ENCODE data around the gene CUL5.
"Not testable (repeated sequence)": the region's sequence is repeated elsewhere in the genome, so short reads cannot be mapped to it uniquely, and the experiment has no call there.

CUL5 gene

DNA sequence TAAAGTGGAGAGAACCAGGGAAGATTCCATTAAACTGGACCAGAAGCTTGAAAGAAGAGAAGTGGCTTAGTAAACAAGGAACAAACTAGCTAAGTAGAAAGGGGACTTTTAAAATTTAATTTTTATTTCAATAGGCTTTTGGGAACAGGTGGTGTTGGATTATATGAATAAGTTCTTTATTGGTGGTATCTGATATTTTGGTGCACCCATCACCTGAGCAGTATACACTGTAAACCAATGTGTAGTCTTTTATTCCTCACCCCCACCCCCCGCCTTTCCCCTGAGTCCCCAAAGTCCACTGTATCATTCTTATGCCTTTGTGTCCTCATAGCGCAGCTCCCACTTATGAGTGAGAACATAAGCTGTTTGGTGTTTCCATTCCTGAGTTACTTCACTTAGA is 120.1 kb downstream of the CUL5 start:
- Histone ChIP-seq H3K27me3 (ENCODE audit: control insufficient read depth in 2 of 2, insufficient read depth in 2 of 2, low read length in 2 of 2) (no peaks in the 10 kb centered on the region), H3K4me3 (ENCODE audit: low read length in 2 of 2) (no peak overlapping the region), H3K27ac (ENCODE audit: low read depth in 2 of 2, low read length in 2 of 2) (no peak overlapping the region), H3K4me1 (ENCODE audit: control insufficient read depth in 2 of 2, insufficient read depth in 2 of 2, low read length in 2 of 2) (peaks cover 4 to 9% of the 10 kb centered on the region in 2 donors), H3K9ac (ENCODE audit: low read depth in 1 of 2, low read length in 2 of 2) (no peak overlapping the region), H3K9me3 (ENCODE audit: control insufficient read depth in 2 of 2, low read length in 2 of 2) (no peaks in the 10 kb centered on the region), H3K36me3 (ENCODE audit: control insufficient read depth in 2 of 2, insufficient read depth in 2 of 2, low read length in 2 of 2) (peaks cover 3 to 10% of the 10 kb centered on the region in 2 donors)

DNA sequence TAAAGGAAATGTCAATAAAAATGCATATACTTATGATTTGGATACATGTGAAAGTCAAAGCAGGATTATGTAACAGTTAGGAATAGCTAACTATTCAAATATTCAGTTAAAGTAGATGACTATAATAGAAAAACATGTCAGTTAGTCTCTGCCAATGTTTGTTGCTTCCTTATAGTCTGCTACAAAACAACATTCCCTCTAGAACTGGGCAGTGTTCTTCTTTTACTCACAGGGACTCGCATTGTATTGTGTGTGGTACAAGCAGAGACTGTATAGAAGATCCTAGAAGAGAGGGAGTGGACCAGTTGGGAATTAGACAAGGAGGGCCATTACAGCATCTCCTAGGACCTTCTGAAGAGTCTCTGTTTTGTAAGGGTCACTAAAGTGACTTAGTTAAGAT is 123.3 kb downstream of the CUL5 start:
- Histone ChIP-seq H3K9me3 (ENCODE audit: control insufficient read depth in 2 of 2, low read length in 2 of 2) (no peaks in the 10 kb centered on the region), H3K27ac (ENCODE audit: low read depth in 2 of 2, low read length in 2 of 2) (no peak overlapping the region), H3K36me3 (ENCODE audit: control insufficient read depth in 2 of 2, insufficient read depth in 2 of 2, low read length in 2 of 2) (peaks cover 12 to 17% of the 10 kb centered on the region in 2 donors), H3K4me1 (ENCODE audit: control insufficient read depth in 2 of 2, insufficient read depth in 2 of 2, low read length in 2 of 2) (no peaks in the 10 kb centered on the region), H3K4me3 (ENCODE audit: low read length in 2 of 2) (no peak overlapping the region), H3K9ac (ENCODE audit: low read depth in 1 of 2, low read length in 2 of 2) (no peak overlapping the region), H3K27me3 (ENCODE audit: control insufficient read depth in 2 of 2, insufficient read depth in 2 of 2, low read length in 2 of 2) (no peaks in the 10 kb centered on the region)

- H3K4me3 ChIP-seq (ENCODE audit: low read length in 2 of 2); H3K4me1 ChIP-seq (ENCODE audit: control insufficient read depth in 2 of 2, insufficient read depth in 2 of 2, low read length in 2 of 2); H3K27me3 ChIP-seq (ENCODE audit: control insufficient read depth in 2 of 2, insufficient read depth in 2 of 2, low read length in 2 of 2); H3K27ac ChIP-seq (ENCODE audit: low read depth in 2 of 2, low read length in 2 of 2); H3K9ac ChIP-seq (ENCODE audit: low read depth in 1 of 2, low read length in 2 of 2); H3K9me3 ChIP-seq (ENCODE audit: control insufficient read depth in 2 of 2, low read length in 2 of 2): not testable (repeated sequence)
- peaks cover 12 to 22% of the 10 kb centered on the region in 2 donors for H3K36me3 ChIP-seq (ENCODE audit: control insufficient read depth in 2 of 2, insufficient read depth in 2 of 2, low read length in 2 of 2)
Measured at GRCh38 chr11:108132993-108133538, 124.4 kb downstream of the CUL5 start.

- Histone ChIP-seq H3K4me3 (ENCODE audit: low read length in 2 of 2) (no peak overlapping the region), H3K27ac (ENCODE audit: low read depth in 2 of 2, low read length in 2 of 2) (no peak overlapping the region), H3K36me3 (ENCODE audit: control insufficient read depth in 2 of 2, insufficient read depth in 2 of 2, low read length in 2 of 2) (peaks cover 24 to 32% of the 10 kb centered on the region in 2 donors), H3K4me1 (ENCODE audit: control insufficient read depth in 2 of 2, insufficient read depth in 2 of 2, low read length in 2 of 2) (no peaks in the 10 kb centered on the region), H3K9ac (ENCODE audit: low read depth in 1 of 2, low read length in 2 of 2) (no peak overlapping the region), H3K27me3 (ENCODE audit: control insufficient read depth in 2 of 2, insufficient read depth in 2 of 2, low read length in 2 of 2) (no peaks in the 10 kb centered on the region), H3K9me3 (ENCODE audit: control insufficient read depth in 2 of 2, low read length in 2 of 2) (no peaks in the 10 kb centered on the region)
Measured at GRCh38 chr11:108135845-108136544, 127.3 kb downstream of the CUL5 start.

DNA sequence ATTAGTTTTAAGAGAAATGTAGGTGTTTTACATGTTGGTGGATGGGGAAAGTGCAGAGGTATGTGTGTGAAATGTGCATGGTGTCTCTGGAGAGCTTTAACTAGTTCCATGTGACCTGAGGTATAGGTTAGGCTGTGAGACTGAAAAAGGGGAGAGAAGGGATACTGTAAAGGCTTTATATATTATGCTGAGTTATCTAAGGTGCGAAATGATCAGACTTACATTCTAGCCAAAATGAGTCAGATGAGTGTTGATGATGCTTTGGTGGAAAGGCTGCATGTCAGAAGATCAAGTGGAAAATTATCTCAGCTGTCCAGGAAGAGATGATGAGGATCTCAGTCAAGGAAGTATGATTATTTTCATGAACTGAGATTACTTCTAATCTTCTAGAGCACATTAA is 128.5 kb downstream of the CUL5 start:
- Histone ChIP-seq H3K27me3 (ENCODE audit: control insufficient read depth in 2 of 2, insufficient read depth in 2 of 2, low read length in 2 of 2) (no peaks in the 10 kb centered on the region), H3K9me3 (ENCODE audit: control insufficient read depth in 2 of 2, low read length in 2 of 2) (no peaks in the 10 kb centered on the region), H3K9ac (ENCODE audit: low read depth in 1 of 2, low read length in 2 of 2) (no peak overlapping the region), H3K27ac (ENCODE audit: low read depth in 2 of 2, low read length in 2 of 2) (no peak overlapping the region), H3K4me1 (ENCODE audit: control insufficient read depth in 2 of 2, insufficient read depth in 2 of 2, low read length in 2 of 2) (no peaks in the 10 kb centered on the region), H3K4me3 (ENCODE audit: low read length in 2 of 2) (no peak overlapping the region), H3K36me3 (ENCODE audit: control insufficient read depth in 2 of 2, insufficient read depth in 2 of 2, low read length in 2 of 2) (peaks cover 29 to 34% of the 10 kb centered on the region in 2 donors)

DNA sequence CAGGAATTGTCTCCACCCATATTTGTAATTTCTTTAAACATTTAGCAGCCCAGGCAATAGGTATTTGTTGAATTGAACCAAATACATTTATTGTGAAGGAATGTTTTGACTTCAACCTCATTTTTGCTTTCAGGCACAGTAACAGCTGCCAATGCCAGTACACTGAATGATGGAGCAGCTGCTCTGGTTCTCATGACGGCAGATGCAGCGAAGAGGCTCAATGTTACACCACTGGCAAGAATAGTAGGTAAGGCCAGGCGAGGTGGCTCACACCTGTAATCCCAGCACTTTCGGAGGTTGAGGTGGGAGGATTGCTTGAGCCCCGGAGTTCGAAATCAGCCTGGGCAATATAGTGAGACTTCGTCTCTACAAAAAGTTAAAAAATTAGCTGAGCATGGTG is 133.6 kb downstream of the CUL5 start:
- Histone ChIP-seq H3K9me3 (ENCODE audit: control insufficient read depth in 2 of 2, low read length in 2 of 2) (no peaks in the 10 kb centered on the region), H3K9ac (ENCODE audit: low read depth in 1 of 2, low read length in 2 of 2) (no peak overlapping the region), H3K27ac (ENCODE audit: low read depth in 2 of 2, low read length in 2 of 2) (no peak overlapping the region), H3K36me3 (ENCODE audit: control insufficient read depth in 2 of 2, insufficient read depth in 2 of 2, low read length in 2 of 2) (peaks cover 53 to 61% of the 10 kb centered on the region in 2 donors), H3K4me1 (ENCODE audit: control insufficient read depth in 2 of 2, insufficient read depth in 2 of 2, low read length in 2 of 2) (no peaks in the 10 kb centered on the region), H3K4me3 (ENCODE audit: low read length in 2 of 2) (no peak overlapping the region), H3K27me3 (ENCODE audit: control insufficient read depth in 2 of 2, insufficient read depth in 2 of 2, low read length in 2 of 2) (no peaks in the 10 kb centered on the region)

DNA sequence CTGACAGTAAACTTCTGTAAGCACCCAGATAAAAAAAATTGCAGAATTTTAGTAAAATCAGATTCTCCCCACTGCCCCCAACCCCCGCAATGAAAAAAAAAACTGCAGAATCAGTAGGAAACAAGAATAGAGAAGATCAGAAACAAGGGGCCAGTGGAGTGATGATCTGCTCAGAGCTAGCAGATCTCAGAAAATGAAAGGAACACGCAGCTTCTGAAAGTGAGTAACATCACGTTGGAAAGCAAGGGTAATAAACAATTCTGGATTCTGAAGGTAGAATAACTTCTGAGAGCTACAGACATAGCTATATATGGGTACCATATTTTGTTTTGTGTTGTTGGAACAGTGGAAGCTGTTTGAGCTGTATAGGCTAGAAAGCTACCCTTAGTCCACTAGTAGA is 135.9 kb downstream of the CUL5 start:
- H3K9me3 ChIP-seq (ENCODE audit: control insufficient read depth in 2 of 2, low read length in 2 of 2) = no peaks in the 10 kb centered on the region

DNA sequence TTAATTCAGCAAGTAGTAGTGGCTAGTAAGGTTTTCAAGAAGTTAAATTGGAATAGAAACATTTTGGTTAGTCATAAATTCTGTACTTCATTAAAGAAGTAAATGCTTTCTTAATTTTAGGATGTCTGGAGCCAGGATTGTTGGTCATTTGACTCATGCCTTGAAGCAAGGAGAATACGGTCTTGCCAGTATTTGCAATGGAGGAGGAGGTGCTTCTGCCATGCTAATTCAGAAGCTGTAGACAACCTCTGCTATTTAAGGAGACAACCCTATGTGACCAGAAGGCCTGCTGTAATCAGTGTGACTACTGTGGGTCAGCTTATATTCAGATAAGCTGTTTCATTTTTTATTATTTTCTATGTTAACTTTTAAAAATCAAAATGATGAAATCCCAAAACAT is 138.5 kb downstream of the CUL5 start:
- H3K27me3 ChIP-seq (ENCODE audit: control insufficient read depth in 2 of 2, insufficient read depth in 2 of 2, low read length in 2 of 2) = no peaks in the 10 kb centered on the region
- H3K27ac ChIP-seq (ENCODE audit: low read depth in 2 of 2, low read length in 2 of 2) = no peak overlapping the region
- H3K9me3 ChIP-seq (ENCODE audit: control insufficient read depth in 2 of 2, low read length in 2 of 2) = no peaks in the 10 kb centered on the region
- no peaks in the 10 kb centered on the region for H3K4me1 ChIP-seq (ENCODE audit: control insufficient read depth in 2 of 2, insufficient read depth in 2 of 2, low read length in 2 of 2)
- H3K36me3 ChIP-seq (ENCODE audit: control insufficient read depth in 2 of 2, insufficient read depth in 2 of 2, low read length in 2 of 2) = peaks cover 74 to 77% of the 10 kb centered on the region in 2 donors
- H3K9ac ChIP-seq (ENCODE audit: low read depth in 1 of 2, low read length in 2 of 2) = no peak overlapping the region
- H3K4me3 ChIP-seq (ENCODE audit: low read length in 2 of 2) = no peak overlapping the region

More for the DNA sequence above, 135.9 kb downstream of the CUL5 start:
- Histone ChIP-seq H3K27me3 (ENCODE audit: control insufficient read depth in 2 of 2, insufficient read depth in 2 of 2, low read length in 2 of 2) (no peaks in the 10 kb centered on the region), H3K4me3 (ENCODE audit: low read length in 2 of 2) (no peak overlapping the region), H3K36me3 (ENCODE audit: control insufficient read depth in 2 of 2, insufficient read depth in 2 of 2, low read length in 2 of 2) (peaks cover 68 to 73% of the 10 kb centered on the region in 2 donors), H3K4me1 (ENCODE audit: control insufficient read depth in 2 of 2, insufficient read depth in 2 of 2, low read length in 2 of 2) (no peaks in the 10 kb centered on the region), H3K27ac (ENCODE audit: low read depth in 2 of 2, low read length in 2 of 2) (no peak overlapping the region), H3K9ac (ENCODE audit: low read depth in 1 of 2, low read length in 2 of 2) (no peak overlapping the region)

- Histone ChIP-seq H3K4me1 (ENCODE audit: control insufficient read depth in 2 of 2, insufficient read depth in 2 of 2, low read length in 2 of 2) (no peaks in the 10 kb centered on the region), H3K36me3 (ENCODE audit: control insufficient read depth in 2 of 2, insufficient read depth in 2 of 2, low read length in 2 of 2) (peaks cover 62 to 70% of the 10 kb centered on the region in 2 donors), H3K27ac (ENCODE audit: low read depth in 2 of 2, low read length in 2 of 2) (no peak overlapping the region), H3K4me3 (ENCODE audit: low read length in 2 of 2) (no peak overlapping the region), H3K9me3 (ENCODE audit: control insufficient read depth in 2 of 2, low read length in 2 of 2) (no peaks in the 10 kb centered on the region), H3K9ac (ENCODE audit: low read depth in 1 of 2, low read length in 2 of 2) (no peak overlapping the region), H3K27me3 (ENCODE audit: control insufficient read depth in 2 of 2, insufficient read depth in 2 of 2, low read length in 2 of 2) (no peaks in the 10 kb centered on the region)
Measured at GRCh38 chr11:108148556-108148955, 139.9 kb downstream of the CUL5 start.

- H3K4me3 ChIP-seq (ENCODE audit: low read length in 2 of 2) = no peak overlapping the region
- H3K9me3 ChIP-seq (ENCODE audit: control insufficient read depth in 2 of 2, low read length in 2 of 2) = no peaks in the 10 kb centered on the region
- H3K27ac ChIP-seq (ENCODE audit: low read depth in 2 of 2, low read length in 2 of 2) = no peak overlapping the region
- peaks cover 47 to 65% of the 10 kb centered on the region in 2 donors for H3K36me3 ChIP-seq (ENCODE audit: control insufficient read depth in 2 of 2, insufficient read depth in 2 of 2, low read length in 2 of 2)
- no peaks in the 10 kb centered on the region for H3K4me1 ChIP-seq (ENCODE audit: control insufficient read depth in 2 of 2, insufficient read depth in 2 of 2, low read length in 2 of 2)
- no peaks in the 10 kb centered on the region for H3K27me3 ChIP-seq (ENCODE audit: control insufficient read depth in 2 of 2, insufficient read depth in 2 of 2, low read length in 2 of 2)
- no peak overlapping the region for H3K9ac ChIP-seq (ENCODE audit: low read depth in 1 of 2, low read length in 2 of 2)
Measured at GRCh38 chr11:108154591-108154990, 145.9 kb downstream of the CUL5 start.

Data from mucosa of rectum (tissue), 2 donors.